SU-DHL-6 (cell line): ENCODE data around the gene SLC45A1.

Source experiments
- CTCF ChIP-seq: fragments of 200-600 bp; sonication (generic); IDR thresholded peaks from one replicate; pipeline ENCODE4 v1.5.1; 2017; ENCODE audit warnings: antibody characterized with exemption, mild to moderate bottlenecking, low read length, moderate library complexity; ENCODE audit not compliant: insufficient read depth, poor library complexity, severe bottlenecking
- EZH2phosphoT487 ChIP-seq: fragments of 200-600 bp; sonication (generic), shearing (Covaris generic); conservative IDR thresholded peaks from 2 replicates; pipeline ENCODE4 v1.6.1; 2018; ENCODE audit warnings: mild to moderate bottlenecking, antibody characterized with exemption, low read length, moderate library complexity, mixed read lengths

- TF ChIP-seq CTCF (no peak), EZH2phosphoT487 (no peak)
Observed at GRCh38 chr1:8377271-8377981, 59.5 kb downstream of the SLC45A1 start.
